ENCODE measurements around the gene CCDC40. TPM values are rescaled to one million over a fixed set of nuclear protein-coding genes. Genes with fewer than 3 reads are reported as not detected.

Gene CCDC40
- total RNA-seq, 1 donor: 8.3 TPM

DNA sequence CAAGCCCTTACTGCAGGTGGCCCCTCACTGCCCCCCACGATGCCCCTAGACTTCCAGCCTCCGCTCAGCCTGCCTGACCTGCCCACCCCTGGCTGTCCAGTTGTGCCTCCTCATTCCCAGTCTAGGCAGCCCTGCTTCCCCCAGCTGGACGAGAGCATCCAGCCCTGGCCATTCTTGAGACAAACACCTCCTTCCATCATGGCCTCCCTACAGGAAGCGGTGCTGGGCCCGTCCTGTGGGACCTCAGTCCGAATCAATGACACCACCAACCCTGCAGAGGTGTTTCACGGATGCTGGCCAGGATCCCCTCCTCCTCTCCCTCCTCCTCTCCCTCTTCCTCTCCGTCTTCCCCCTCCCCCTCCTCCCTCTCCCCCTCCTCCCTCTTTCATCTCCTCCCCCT is 28.3 kb downstream of the CCDC40 start:
- Histone ChIP-seq H3K4me3 (ENCODE audit: insufficient read depth, low read length) (no peak overlapping the region), H2AFZ (ENCODE audit: low read length) (no peak overlapping the region)
- TF ChIP-seq, protein P1, sequence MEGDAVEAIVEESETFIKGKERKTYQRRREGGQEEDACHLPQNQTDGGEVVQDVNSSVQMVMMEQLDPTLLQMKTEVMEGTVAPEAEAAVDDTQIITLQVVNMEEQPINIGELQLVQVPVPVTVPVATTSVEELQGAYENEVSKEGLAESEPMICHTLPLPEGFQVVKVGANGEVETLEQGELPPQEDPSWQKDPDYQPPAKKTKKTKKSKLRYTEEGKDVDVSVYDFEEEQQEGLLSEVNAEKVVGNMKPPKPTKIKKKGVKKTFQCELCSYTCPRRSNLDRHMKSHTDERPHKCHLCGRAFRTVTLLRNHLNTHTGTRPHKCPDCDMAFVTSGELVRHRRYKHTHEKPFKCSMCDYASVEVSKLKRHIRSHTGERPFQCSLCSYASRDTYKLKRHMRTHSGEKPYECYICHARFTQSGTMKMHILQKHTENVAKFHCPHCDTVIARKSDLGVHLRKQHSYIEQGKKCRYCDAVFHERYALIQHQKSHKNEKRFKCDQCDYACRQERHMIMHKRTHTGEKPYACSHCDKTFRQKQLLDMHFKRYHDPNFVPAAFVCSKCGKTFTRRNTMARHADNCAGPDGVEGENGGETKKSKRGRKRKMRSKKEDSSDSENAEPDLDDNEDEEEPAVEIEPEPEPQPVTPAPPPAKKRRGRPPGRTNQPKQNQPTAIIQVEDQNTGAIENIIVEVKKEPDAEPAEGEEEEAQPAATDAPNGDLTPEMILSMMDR (IDR thresholded peaks at IDR 0.05; ENCODE audit: extremely low read depth, low read depth, low read length): no peak

DNA sequence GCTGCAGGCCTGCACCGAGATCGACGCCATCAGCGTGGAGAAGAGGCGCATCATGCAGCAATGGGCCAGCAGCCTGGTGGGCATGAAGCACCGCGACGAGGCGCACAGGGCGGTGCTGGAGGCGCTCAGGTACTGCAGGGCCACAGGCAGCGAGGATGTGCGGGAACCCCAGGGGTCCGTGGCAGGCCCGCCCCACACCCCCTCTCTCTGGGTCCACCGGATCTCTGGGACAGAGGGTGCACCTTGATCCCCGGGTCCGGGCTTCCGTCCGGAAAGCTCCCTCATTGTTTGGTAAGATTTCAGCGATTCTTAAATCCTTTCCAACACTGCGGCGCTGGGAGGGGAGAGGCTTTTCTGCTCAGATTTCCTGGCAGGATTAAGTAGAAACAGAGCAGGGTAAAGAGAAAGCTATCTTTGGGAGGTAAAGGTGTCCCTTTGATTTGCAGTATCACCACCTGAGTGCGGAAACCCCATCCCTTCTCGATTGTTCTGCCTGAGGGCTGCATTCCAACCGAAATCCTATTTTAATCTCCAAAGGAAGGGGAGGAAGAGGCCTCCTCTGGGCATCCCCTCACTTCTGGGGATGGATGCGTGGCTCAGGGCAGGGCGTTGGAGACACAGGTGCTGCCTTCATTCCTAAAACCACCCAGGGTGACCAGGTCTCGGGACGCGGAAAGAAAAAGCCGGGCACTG is 29.2 kb downstream of the CCDC40 start:
- no peaks in the 10 kb centered on the region for H4K20me1 ChIP-seq (ENCODE audit: insufficient read depth, low read length)
- no peaks in the 10 kb centered on the region for H3K9me3 ChIP-seq (ENCODE audit: low read depth, low read length)
- no peaks in the 10 kb centered on the region for H3K36me3 ChIP-seq (ENCODE audit: insufficient read depth, low read length)
- H2AFZ ChIP-seq (ENCODE audit: low read length): no peak overlapping the region
- no peak overlapping the region for H3K27ac ChIP-seq (ENCODE audit: low read depth, low read length)
- H3K4me3 ChIP-seq (ENCODE audit: insufficient read depth, low read length): no peak overlapping the region
- peak; percentile 43 for DNase-seq (ENCODE audit: insufficient read length, low spot score, missing footprints)
- peaks cover 7% of the 10 kb centered on the region for H3K4me1 ChIP-seq (ENCODE audit: insufficient read depth, low read length)
- no peaks in the 10 kb centered on the region for H3K27me3 ChIP-seq (ENCODE audit: insufficient read depth, low read length)
- no peak overlapping the region for H3K4me2 ChIP-seq (ENCODE audit: insufficient read depth, low read length)
- H3K79me2 ChIP-seq (ENCODE audit: insufficient read depth, low read length): no peaks in the 10 kb centered on the region
- TF ChIP-seq, protein P1 (IDR thresholded peaks at IDR 0.05; ENCODE audit: extremely low read depth, low read depth, low read length): no peak

More for the DNA sequence above, 28.3 kb downstream of the CCDC40 start:
- Histone ChIP-seq H4K20me1 (ENCODE audit: insufficient read depth, low read length) (no peaks in the 10 kb centered on the region), H3K27ac (ENCODE audit: low read depth, low read length) (no peak overlapping the region), H3K79me2 (ENCODE audit: insufficient read depth, low read length) (no peaks in the 10 kb centered on the region), H3K36me3 (ENCODE audit: insufficient read depth, low read length) (no peaks in the 10 kb centered on the region), H3K4me1 (ENCODE audit: insufficient read depth, low read length) (peaks cover 7% of the 10 kb centered on the region), H3K4me2 (ENCODE audit: insufficient read depth, low read length) (no peak overlapping the region), H3K27me3 (ENCODE audit: insufficient read depth, low read length) (no peaks in the 10 kb centered on the region), H3K9me3 (ENCODE audit: low read depth, low read length) (no peaks in the 10 kb centered on the region)
- DNase-seq (ENCODE audit: insufficient read length, low spot score, missing footprints): peak; percentile 15

DNA sequence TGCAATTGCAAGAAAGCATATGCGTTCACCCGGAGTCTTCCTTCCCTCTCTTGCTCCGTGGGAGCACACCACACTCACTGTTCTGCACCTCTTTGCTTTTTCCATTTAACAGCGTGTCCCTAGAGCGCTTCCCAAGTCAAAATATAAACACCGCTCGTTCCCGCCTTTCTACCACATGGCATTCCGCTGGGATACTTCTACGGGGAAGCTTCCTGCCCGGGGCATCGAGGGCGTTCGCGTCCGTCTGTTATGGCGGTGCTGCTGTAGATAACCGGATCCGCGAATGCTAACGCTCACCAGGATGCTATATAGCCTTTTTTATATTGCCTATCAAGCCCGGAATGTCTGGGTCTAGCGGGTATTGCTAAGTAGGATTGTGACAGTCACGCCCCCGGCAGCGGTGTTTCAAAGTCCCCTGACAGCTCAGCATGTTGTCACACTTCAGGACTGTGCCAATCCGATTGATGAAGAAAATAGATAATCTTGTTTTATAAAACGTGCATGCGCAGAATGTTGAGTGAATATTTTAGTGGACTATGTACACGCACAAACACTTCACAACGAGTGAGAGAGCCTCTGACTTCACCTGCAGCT is 31.0 kb downstream of the CCDC40 start:
- DNase-seq (ENCODE audit: insufficient read length, low spot score, missing footprints): no peak
- H3K36me3 ChIP-seq (ENCODE audit: insufficient read depth, low read length): no peaks in the 10 kb centered on the region
- H3K4me3 ChIP-seq (ENCODE audit: insufficient read depth, low read length): no peak overlapping the region
- no peak overlapping the region for H2AFZ ChIP-seq (ENCODE audit: low read length)
- peaks cover 15% of the 10 kb centered on the region for H3K4me1 ChIP-seq (ENCODE audit: insufficient read depth, low read length)
- H3K4me2 ChIP-seq (ENCODE audit: insufficient read depth, low read length): no peak overlapping the region
- H3K79me2 ChIP-seq (ENCODE audit: insufficient read depth, low read length): no peaks in the 10 kb centered on the region
- H3K27ac ChIP-seq (ENCODE audit: low read depth, low read length): no peak overlapping the region
- no peaks in the 10 kb centered on the region for H3K27me3 ChIP-seq (ENCODE audit: insufficient read depth, low read length)
- H3K9me3 ChIP-seq (ENCODE audit: low read depth, low read length): no peaks in the 10 kb centered on the region
- no peaks in the 10 kb centered on the region for H4K20me1 ChIP-seq (ENCODE audit: insufficient read depth, low read length)
- TF ChIP-seq, protein P1 (IDR thresholded peaks at IDR 0.05; ENCODE audit: extremely low read depth, low read depth, low read length): no peak
